Right ventricle myocardium superior (tissue), 1 donor: ENCODE data around the gene ZBTB26. TPM values are rescaled to one million over a fixed set of nuclear protein-coding genes. Genes with fewer than 3 reads are reported as not detected.
A peak's percentile ranks its signal among the peaks of the same experiment; 100 is the strongest.
"Not testable (repeated sequence)": the region's sequence is repeated elsewhere in the genome, so short reads cannot be mapped to it uniquely, and the experiment has no call there.

Experiments
- ATAC-seq: fragments of 200-7000 bp; cut with Tn5 transposase; one replicate; pipeline ENCODE4 v1.9.1; 2020; ENCODE audit warnings: mild to moderate bottlenecking; ENCODE audit not compliant: poor library complexity
- DNase-seq: peaks from one replicate; pipeline ENCODE4 v3.0.0-alpha.2; 2020
- intact Hi-C: fragments of 100-400 bp; cut with DNase I; formaldehyde crosslinking; loops from one replicate; pipeline ENCODE4 v1.11.2; 2022
- total RNA-seq: library from RNA; stranded (reverse); fragmentation: NEBNext Ultra II Directional; extraction: Animal tissue kit (Norgen Biotek cat#: 25700); gene quantifications from one replicate; pipeline ENCODE4 v1.2.1, GENCODE V29; 2021
- donor health status: DM: no; HTN: yes; CAD: no; lungs with severe emphysema.

The ZBTB26 gene
- total RNA-seq, 1 donor from 2014 or later = 4.7 TPM

DNA sequence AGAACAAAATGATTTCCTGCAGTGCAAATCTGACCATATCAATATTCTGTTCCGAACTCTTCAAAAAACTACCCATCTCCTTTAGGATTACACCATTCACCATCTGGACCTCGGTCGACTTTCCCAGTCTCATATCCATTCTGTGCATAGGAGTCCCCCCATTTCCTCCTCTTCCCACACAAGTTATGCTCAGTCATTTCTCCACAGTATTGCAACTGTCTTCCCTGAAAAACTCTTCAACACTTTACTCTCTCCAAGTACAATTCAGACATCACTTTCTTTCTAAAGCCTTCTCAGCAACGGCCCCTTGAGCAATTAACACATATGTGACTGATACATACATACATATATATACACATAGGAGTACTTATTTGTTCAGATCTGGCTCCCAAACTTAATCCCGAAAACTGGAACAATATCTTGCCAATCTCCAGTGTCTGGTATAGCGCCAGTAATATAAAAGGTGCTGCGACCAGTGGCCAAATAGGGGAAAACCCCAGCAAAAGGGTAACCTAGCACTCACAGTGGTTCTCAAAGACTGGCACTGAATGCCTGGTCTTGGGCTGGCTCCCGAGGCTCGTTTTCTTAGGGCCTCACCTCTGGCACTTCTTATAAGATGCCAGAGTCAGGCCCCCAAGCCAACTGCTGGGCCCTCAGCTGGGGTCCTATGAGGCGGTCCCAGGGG is 629 bp downstream of the ZBTB26 start:
- ATAC-seq (no peak), DNase-seq (no peak)
- intact Hi-C loops = no loop called here

DNA sequence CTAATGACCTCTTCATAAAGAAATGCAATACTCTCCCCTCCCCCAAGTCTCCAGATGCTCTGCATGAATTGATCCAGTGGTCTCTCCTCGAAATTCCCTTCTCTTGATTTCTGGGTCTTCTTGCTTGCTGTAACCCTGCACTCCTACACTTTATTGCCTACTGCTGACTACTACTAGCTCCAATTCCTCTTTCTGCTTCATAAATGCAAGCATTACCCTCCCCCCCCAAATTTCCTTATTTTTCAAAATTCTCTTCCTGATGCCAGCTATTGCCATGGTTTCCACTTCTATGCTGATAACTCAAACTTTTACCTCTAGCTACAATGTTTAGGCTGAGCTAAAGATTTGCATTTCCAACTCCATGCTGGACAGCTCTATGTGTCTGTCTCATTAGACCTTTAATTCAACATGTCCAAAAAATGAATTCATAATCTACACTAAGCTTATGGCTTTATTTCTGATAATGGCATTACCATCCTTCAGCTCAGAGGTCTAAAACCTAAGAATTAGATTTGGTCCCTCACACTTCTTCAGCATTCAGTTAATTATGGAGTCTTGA is 1.4 kb downstream of the ZBTB26 start:
- intact Hi-C loops = no loop called here
- ATAC-seq (no peak), DNase-seq (no peak)

DNA sequence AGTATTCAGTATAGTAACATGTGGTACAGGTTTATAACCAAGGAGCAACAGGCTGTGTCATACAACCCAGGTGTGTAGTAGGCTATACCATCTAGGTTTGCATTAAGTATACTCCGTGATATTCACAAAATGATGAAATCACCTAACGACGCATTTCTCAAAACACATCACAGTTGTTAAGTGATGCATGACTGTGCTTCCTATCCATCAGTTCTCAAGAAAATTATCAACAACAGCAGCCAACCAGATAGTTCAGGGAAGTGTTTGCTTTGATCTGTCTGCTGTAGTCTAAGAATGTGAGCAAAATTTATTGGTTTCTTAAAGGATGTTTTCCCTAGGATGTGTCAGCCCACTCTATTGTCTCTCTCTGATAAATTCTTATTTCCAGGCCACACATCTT is 7.4 kb downstream of the ZBTB26 start:
- DNase-seq = no peak
- intact Hi-C loops = no loop called here
- ATAC-seq = no peak

DNA sequence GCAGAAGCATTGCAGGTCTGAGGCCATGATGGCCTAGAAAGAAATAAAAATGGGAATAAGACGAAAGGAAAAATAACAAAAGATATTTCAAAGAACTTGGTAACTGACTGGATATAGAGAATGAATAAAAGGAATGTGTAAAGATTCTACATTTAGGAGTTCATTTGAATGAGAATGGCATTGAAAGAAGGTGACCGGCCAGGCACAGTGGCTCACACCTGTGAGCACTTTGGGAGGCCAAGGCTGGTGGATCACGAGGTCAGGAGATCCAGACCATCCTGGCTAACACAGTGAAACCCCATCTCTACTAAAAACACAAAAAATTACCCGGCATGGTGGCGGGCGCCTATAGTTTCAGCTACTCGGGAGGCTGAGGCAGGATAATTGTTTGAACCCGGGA is 8.6 kb downstream of the ZBTB26 start:
- intact Hi-C loops = no loop called here
- ATAC-seq (no peak), DNase-seq (no peak)

DNA sequence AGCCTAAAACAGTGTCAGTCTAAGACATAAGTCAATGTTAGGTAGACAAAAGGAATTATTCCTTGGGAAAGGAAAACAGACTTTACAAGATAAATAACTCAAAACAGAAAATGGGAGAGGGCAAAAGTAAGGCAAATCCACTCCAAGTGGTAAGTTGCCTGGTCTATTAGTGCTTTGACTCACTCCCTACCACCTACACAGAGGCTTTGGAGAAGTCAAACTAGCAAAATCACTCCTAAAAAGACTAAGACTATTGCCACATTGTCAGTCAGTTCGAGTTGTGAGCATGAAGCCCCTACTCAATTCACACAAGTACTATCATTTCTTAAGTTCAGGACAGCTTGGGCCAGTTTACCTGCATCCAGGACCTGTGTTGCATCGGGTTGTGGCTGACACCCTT is 13.0 kb downstream of the ZBTB26 start:
- intact Hi-C loops = no loop called here
- ATAC-seq = no peak

DNA sequence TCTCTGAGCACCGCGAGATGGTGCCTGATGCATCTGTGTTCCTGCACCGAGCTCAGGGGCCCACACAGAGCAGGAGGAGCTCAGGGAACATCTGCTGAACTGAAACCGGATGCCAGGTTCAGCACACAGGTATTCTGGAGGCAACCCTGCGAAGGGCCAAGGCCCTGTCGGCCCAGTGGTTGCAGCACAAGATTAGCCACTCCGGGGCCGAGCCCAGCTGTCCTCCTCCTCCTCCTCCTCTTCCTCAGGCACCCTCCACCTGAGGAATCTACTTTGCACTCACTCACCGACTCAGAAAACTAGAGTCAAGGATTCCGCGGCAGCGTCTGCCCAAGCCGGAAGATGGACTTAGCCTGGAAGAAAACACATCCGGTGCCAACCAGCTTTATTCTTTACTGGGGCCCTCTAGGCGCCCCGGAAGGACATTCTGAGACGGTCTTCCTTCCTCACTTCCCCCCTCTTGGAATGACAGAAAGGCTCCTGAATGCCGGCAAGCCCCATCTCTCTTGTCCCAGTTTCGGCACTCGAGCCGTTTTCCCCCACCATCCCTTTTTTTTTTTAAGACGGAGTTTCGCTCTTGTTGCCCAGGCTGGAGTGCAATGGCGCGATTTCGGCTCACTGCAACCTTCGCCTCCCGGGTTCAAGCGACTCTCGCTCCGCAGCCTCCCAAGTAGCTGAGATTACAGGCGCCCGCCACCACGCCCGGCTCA is 18.2 kb downstream of the ZBTB26 start, which contains the start of gene ZBTB6:
Gene ZBTB6 (minus strand): TSS at position 360 of the 710 bp plus-strand sequence. CDS start 1,251 bp downstream, outside the sequence.
- peak; percentile 76 for DNase-seq
- ATAC-seq = peak; percentile 99
- intact Hi-C loops = no loop called here

More for the DNA sequence above, 13.0 kb downstream of the ZBTB26 start:
- DNase-seq = no peak

DNA sequence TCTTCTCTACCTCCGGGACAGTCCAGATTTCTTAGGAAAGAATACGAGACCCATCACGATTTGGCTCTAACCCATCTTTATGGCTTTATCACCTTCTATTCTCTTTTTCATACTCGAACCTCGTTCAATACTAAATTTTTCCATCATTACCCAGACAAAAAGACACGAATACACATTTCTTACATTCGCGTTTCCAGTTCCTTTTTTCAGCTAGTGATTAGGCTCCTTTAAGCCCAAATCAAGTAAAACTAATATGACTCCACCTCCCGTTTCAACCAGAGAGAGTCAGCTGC is 18.7 kb downstream of the ZBTB26 start:
- ATAC-seq (no peak), DNase-seq (no peak)
- intact Hi-C loops = no loop called here

DNA sequence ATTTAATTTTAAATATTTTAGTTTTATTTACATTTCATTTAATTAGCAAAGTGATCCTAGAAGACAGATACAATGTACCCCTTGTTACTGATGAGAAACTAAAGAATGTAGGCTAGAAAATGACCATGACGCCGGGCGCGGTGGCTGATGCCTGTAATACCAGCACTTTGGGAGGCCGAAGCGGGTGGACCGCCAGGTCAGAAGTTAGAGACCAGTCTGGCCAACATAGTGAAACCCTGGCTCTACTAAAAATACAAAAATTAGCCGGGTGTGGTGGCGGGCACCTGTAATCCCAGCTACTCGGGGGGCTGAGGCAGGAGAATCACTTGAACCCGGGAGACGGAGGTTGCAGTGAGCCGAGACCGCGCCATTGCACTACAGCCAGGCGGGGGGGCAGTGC is 25.2 kb downstream of the ZBTB26 start:
- ATAC-seq, intact Hi-C loops, DNase-seq: not testable (repeated sequence)

DNA sequence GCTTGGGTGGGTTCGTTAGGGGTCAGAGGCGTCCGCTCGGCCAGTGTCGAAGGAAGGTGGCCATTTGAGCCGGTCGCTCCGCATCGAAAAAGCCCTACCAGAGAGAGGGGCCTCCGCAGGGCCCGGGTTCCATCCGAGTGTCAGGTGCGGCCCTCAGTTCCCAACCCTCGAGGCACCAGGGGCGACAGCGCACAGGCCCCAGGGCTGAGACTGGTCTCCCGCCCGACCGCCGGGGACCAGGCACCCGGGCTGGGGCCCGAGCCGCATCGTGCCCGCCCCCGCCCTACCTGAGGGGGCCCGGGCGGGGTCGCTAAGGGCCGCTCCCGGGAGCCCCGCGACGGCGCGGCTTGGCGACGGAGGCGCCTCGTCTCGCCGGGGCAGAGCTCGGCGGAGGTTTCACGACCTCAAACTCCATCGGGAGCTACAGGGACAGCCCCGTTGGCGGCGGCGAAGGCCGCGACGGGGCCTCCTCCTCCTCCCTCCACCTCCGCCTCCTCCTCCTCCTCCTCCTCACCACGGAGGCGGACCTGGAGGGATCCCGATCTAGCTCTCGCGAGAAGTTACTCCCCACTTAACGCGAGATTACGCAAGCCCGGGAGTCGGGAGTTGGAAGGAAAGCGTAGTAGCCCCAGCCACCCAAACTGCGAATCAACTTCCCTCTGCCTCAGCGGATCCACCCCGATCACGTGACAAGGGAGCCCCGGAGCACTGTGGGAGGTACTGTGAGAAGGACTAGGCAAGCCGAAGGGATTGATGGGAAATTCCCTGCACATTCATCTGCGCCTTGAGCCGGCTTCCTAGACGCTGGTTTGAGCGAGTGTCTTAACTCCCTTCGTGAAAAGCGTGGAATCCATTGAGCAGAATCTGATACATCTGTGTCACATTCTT is 26.2 kb downstream of the ZBTB26 start, which contains the start of gene RC3H2:
Gene RC3H2 (minus strand): TSS at position 537 of the 888 bp plus-strand sequence. CDS start 7,850 bp downstream, outside the sequence.
- intact Hi-C loops = no loop called here

DNA sequence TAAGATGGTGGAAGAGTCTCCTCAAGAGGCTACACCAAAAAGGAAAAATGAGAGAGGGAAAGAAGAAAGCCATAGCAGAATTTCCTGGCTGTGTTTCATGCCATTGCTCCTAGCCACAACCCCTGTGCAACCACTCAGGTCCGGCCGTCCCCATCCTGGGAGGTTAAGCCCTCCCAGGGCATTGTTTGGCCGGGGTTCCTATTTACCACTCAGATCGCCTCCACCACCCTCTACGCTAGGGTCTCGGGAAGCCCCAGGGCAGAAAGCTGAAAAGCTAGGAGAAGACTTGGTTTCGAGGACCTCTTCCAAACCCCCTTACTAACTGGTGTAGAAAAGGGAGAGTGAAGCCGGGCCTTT is 26.9 kb downstream of the ZBTB26 start:
- no peak for DNase-seq
- ATAC-seq = peak; percentile 47
- intact Hi-C loops = no loop called here

More for the DNA sequence above, 26.2 kb downstream of the ZBTB26 start, which contains the start of gene RC3H2:
- ATAC-seq (peak; percentile 97), DNase-seq (peak; percentile 98)

DNA sequence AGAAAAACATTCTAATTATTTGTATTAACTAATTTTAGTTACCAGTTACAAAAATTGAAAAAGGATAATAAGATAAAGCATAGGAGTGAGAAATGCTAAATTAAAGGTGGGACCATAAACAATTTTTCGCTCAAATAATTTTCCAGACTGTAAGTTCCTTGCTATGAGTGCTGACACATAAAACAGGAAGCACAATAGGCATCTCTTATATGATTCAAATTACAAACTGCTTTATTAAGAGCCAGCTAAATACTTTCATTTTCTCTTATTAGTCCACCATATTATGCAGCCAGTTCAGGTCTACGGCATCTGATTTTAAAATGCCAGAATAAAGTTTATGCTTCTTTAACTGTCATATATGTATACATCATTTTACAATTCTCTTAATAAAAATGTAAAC is 30.5 kb downstream of the ZBTB26 start:
- no peak for DNase-seq
- intact Hi-C loops = no loop called here
- no peak for ATAC-seq

DNA sequence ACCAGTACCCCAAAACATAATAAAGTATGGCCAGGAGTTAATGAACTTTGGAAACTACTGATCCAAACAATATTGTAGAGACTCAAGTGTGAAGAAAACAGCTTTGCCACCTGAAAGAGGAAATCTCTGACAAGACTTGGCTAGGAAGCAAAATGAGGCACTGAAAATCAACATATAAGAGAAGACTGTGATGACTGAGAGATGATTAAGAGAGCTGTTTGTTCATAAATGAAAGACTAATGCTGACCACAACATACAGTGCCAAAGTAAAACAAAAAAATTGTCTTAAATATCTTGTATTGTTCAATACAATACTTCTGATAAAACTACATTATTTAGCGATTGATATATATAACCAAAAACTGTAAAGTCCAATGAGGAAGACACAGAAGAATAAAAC is 33.3 kb downstream of the ZBTB26 start:
- ATAC-seq (no peak), DNase-seq (no peak)
- intact Hi-C loops = no loop called here

DNA sequence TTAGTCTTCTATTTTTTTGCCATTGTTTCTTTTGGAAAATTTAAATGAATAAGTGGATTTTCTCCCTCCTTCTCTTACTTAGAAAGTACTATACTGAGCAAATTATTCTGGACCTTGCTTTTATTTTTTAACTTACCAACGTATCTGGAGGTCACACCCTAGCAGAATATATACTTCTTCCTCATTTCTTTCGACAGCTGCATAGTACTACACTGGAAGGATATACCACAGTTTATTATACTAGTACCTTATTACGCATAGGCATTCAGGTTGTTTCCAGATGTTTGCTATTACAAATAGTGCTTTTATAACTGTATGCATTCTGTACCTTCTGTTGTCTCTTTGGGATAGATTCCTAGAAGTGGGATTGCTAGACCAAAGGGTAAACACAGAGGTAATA is 42.8 kb downstream of the ZBTB26 start:
- no peak for DNase-seq
- ATAC-seq = no peak
- intact Hi-C loops = no loop called here

DNA sequence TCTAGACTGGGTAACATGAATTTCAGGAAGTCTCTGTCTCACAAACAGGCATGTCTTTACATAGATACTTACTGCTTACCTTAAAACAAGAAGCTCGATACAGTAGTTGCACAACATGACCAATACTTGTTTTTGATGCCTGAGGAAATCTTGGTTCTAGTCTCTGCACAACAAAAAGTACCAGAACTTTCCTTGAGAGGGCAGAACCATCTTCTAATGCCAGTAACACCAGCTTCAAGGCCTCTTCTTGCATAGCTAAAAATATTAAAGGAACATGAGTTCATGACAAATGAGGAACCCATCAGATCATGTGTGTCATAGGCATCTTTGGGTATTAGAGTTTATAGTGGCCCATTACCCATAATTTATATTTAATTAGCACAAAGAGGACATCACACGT is 48.2 kb downstream of the ZBTB26 start:
- intact Hi-C loops = no loop called here
- ATAC-seq (no peak), DNase-seq (no peak)

DNA sequence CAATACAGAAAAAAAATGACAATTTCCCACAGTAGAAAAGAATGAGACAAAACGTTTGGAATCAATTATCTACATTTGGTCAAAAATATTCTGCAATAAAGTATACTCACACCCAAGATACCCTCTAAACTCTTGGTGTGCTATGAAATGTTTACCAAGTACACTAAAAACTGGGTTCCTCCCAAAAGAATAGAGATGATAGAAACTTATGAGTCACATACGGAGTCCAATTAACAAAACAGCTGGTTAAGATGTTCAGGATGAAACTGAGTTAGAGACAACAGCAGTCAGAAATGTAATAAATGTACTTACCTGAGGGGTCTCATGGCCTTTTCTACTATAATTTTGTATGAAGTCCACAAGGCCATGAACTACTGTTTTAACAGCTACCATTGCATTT is 51.9 kb downstream of the ZBTB26 start:
- DNase-seq (no peak), ATAC-seq (no peak)
- intact Hi-C loops = no loop called here

DNA sequence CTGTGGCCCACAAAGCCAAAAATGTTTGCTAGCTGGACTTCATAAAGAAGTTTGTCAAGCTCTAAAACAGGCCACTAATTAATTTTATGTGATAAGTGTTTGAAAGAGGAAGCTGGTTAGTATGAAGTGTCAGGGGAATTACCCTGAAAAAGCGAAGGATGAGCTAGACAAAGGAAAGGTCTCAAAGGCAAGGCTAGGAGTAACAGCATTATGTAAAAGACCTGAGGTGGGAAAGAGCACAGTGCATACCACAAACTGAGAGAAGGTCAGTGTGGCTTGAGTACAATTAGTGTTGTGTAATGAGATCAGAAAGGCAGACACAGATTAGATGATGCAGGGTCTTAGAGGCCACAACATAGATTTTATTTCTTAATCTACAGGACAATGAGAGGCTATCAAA is 55.8 kb downstream of the ZBTB26 start:
- intact Hi-C loops = no loop called here
- ATAC-seq = no peak
- no peak for DNase-seq

DNA sequence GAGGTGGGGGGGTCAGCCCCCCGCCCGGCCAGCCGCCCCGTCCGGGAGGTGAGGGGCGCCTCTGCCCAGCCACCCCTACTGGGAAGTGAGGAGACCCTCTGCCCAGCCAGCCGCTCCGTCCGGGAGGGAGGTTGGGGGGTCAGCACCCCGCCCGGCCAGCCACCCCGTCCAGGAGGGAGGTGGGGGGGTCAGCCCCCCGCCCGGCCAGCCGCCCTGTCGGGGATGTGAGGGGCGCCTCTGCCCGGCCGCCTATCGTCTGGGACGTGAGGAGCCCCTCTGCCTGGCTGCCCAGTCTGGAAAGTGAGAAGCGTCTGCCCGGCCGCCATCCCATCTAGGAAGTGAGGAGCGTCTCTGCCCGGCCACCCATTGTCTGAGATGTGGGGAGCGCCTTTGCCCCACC is 64.0 kb downstream of the ZBTB26 start:
- DNase-seq, intact Hi-C loops, ATAC-seq: not testable (repeated sequence)

DNA sequence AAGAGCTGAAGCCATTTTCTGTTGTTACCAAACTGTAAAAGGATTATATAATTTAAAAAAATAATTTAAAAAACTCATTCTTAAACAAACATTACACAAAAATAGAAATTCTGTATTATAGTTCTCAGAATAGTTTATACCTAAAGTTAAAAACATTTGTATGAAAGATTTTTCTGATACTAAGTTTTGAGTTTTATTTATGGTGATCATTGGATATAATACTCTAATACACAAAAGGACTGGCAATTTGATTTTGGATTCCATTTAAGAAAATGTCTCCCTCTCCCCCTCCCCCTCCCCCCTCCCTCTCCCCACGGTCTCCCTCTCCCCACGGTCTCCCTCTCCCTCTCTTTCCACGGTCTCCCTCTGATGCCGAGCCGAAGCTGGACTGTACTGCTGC is 65.2 kb downstream of the ZBTB26 start:
- ATAC-seq (no peak), DNase-seq (no peak)
- intact Hi-C loops = no loop called here
